ENCODE data around the gene WSCD1.

Gene WSCD1

DNA sequence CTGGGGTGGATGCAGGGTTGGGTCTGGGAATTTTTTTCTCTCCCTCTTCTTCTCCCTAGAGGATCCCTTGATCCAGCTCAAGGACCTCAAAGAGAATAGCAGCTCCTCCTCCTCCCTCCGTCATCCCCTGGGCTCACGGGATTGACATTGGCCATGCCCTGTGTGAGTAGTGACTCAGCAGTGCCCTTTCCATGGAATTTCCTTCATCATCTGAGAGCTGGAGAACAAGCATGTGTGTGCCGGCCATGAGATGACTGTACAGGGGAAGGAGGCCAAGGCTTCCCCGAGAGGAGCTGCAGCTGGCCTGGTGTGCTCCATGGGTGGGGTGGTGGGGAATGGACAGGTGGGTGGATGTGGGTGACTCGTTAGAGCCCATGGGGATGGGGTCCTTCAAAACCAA is 8.9 kb upstream of the WSCD1 start:
- DNase-seq = no peak

GRCh38 chr17:6064868-6065267 is 5.3 kb upstream of the WSCD1 start:
- no peak for DNase-seq

DNA sequence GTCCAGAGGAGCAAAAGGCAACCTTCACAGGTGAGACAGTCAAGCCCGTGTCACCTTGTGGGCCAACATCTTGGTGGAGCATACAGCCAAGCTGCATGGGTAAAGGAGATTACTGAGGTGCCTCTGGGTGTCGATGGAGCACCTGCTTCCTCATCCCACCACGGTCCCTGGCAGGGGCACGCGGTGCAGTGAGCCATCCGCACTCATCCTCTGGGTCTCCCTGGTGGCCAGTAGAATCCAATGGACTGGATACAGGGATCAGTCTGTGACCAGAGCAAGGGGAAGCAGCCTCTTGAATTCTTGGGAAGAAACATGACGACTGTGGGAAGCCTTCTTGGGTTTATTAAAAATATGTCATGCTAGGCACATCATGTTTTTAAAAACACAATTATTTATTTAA is 4.8 kb upstream of the WSCD1 start:
- no peak for DNase-seq

- DNase-seq = no peak
These were observed 3.8 kb upstream of the WSCD1 start for GRCh38 chr17:6066183-6066948.

DNA sequence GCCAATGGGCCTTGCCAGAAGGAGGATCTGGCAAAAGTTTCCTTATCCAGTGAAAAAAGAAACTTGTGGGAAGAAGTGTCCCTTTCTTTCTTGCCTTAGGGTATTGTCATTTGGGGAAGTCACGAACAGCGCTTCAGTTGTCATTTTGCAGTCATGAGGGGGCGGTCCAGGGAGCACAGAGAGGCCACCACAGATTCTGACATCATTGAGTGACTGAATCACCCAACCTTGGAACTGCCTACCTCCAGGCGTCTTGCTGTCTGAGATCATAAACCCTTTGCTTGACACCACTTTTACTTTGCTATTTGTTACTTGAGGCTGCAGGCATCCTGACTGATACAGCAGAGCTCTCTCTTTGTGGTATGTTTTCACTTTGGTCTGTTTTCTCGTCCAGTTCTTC is 3.1 kb upstream of the WSCD1 start:
- DNase-seq = no peak

DNA sequence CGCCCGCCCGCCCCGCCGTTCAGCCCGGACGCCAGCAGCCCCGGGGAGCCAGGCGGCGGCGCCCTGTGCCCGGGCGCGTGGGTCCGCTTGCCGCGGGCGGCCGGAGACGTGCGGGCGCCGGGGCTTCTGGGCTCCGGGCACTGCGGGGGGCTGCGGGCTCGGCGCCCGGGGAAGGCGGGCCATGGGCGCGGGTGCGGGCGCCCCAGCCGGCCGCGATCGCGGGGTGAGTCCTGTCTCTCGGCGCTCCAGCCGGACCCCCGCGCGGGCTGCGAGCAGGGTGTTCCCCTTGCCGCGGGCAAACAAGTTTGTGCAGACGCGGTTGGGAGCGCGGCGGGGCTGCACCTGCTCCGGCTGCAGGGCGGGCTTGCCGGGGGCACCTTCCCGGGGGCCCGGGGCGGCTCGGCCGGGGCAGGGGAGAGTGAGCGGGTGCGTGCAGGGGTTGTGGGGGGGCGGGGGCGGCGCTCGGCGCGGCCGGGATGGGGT is 292 bp downstream of the WSCD1 start:
- DNase-seq = no peak

DNA sequence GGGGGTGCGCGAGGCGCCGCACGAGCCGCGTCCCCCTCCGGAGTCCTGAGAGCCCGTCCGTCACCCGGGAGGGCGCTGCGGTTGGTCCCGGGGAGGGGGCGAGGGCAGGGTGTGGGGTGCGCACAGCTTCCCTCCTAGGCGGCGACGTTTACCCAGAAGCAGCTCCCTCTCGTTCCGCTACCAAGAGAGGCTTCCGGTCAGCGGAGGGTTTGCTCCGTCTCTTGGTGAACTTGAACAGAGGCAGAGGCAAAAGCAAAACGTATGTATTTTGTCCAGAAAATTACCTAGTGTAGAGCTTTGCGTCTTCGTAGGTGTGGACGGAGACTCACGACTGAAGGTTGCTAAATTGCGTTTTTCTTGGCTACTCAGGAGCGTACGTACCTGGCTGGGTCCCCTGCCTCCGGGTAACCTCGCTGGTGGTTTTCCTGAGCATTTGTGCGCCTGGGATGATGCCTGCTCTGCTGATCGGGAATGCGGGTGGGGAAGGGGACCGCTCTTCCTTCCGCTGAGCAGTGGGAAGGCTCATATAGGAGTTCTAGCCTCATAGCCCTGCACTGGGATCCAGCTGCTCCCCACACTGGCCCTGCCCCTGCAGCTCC is 833 bp downstream of the WSCD1 start:
- DNase-seq = no peak

DNA sequence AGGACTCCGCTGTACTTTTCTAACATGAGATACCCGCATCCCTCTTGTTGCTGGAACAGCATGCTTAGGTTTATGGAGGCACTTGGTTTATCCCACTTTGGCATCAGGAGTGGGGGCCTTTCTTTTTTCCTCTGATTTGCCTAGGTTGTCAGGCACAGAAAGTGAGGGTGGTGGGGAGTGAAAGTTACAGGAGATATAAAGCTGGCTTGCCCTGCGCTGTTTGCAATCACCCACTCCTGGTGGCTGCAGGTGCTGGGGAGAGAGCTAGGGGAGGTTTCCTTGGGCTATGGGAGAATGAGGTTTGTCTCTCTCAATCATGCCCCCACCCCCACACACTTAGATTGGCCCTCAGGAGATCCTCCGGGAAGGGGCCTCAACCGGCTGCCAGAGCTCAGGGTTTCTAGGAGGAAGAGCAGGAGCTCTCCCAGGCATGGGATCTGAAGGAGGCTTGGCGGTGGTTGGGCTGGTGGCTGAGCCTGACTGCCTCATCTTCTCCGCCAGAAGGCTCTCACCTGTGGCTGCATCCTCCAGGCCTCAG is 1.4 kb downstream of the WSCD1 start:
- no peak for DNase-seq

GRCh38 chr17:6072157-6072556 is 2.0 kb downstream of the WSCD1 start:
- DNase-seq = no peak

DNA sequence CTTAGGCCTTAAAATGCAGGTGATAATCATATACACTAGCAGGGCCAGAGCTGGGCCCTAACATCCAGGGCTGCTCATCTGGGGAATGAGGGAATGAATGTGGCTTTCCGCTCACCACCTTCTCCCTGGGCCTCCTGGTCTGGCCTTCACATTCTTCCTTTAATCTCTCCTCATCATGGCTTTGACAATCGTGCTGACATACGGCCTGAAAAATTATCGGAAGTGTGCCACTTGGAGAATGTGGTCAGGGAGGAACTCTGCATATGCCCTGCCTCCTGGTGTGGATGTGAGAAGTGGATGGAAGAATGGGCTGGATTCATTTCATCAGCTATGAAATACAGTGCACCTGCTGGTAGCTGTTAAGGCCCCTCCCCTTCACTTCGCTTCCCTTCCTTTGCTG is 2.4 kb downstream of the WSCD1 start:
- DNase-seq = no peak

DNA sequence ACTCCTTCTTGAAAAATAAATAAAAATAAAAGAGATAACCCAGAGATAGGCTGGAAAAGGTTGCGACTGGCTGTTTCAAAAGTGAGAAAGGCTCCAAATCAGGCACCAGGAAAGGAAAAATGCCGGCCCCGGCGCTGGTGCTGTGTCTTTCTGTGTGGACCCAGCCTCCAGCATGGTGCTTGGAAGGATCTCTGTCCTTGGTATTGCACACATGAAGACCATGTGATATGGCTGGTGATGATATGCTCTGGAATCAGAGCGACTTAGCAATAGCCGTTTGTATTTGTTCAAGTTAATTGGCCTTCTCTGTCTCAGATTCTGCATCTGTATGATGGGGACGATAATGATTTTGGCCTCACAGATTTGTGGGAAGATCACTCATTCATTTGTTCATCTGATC is 3.4 kb downstream of the WSCD1 start:
- DNase-seq = no peak

GRCh38 chr17:6075050-6075449 is 4.9 kb downstream of the WSCD1 start:
- DNase-seq = no peak

GRCh38 chr17:6075845-6076244 is 5.7 kb downstream of the WSCD1 start:
- no peak for DNase-seq

DNA sequence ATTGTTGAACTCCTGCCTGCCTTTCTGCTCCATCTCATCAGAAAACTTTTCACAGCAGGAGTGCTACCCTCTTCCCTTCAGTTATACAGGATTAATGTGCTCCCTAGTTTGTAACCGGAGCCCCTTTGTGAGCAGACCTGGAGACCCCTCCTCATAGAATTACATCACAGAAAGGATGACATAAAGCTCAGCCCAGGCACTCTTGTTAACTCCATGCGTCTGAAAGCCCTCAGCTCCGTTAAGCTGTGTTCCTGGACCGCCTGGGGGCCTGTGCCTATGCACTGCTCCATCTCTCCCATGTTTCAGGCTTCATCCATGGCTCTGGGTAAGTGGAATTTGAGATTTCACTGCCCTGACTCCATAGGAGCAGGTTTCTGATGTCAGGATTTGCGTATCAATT is 7.6 kb downstream of the WSCD1 start:
- DNase-seq = no peak

- DNase-seq = no peak
These were observed 8.3 kb downstream of the WSCD1 start for GRCh38 chr17:6078458-6078871.

GRCh38 chr17:6079155-6079888 is 9.1 kb downstream of the WSCD1 start:
- no peak for DNase-seq

DNA sequence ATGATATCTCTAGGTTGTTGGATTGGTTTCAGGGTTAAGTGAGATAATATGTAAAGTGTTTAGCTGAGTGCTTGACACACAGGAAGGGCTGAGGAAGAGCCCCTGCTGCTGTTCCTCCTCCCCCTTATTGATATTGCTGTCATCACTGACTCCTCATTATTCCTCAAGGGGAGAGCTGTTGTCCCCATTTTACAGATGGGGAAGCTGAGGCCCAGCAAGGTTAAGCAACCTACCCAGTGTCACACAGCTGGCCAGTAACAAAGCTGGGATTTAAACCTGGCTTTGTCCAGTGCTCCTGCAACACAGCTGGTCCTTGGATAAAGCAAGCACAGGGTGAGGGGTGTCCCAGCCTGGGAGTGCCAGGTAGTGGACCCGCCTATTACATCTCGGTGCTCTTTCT is 9.8 kb downstream of the WSCD1 start:
- DNase-seq = no peak

DNA sequence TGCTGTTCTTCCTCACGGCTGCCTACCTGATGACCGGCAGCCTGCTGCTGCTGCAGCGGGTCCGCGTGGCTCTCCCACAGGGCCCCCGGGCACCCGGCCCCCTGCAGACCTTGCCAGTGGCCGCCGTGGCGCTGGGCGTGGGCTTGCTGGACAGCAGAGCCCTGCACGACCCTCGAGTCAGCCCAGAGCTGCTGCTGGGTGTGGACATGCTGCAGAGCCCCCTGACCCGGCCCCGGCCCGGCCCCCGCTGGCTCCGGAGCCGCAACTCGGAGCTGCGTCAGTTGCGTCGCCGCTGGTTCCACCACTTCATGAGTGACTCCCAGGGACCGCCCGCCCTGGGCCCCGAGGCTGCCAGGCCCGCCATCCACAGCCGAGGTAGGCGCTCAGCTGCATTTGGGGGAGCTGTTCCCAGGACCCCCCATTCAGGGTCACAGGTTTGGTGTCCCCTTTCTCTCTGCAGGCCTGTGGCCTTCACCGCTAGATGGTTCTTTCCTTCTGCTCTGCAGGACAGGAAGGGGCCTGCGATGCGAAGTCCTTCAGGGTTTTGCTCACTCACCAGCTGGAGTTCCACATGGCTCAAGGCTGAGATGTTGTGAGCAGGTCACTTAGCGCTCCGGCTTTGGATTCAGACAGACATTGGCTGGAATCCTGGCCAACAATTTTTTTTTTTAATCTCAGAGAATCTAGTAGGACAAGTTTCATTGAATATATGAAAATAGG is 10.7 kb downstream of the WSCD1 start:
- no peak for DNase-seq

- no peak for DNase-seq
These were observed 12.2 kb downstream of the WSCD1 start for GRCh38 chr17:6082335-6082734.

- no peak for DNase-seq
These were observed 14.4 kb downstream of the WSCD1 start for GRCh38 chr17:6084311-6085161.

GRCh38 chr17:6085812-6086211 is 15.6 kb downstream of the WSCD1 start:
- DNase-seq = no peak

Measured in NCI-H2081 treated with DMSO at 0.1 percent for 48 hours (cell line).